K562 (cell line): ENCODE results near the gene USB1. TPM values are rescaled to one million over a fixed set of nuclear protein-coding genes. Genes with fewer than 3 reads are reported as not detected.

Experiments used
- ATAC-seq: fragments of 200-7000 bp; cut with Tn5 transposase; 3 replicates; pipeline ENCODE4 v1.9.1; 2020; ENCODE audit warnings: moderate library complexity
- BruUV-seq: library from RNA; stranded (reverse); fragments of 400-500 nt; replicated peaks from 2 replicates; lab custom pipeline; 2021; lab: Mats Ljungman, UMichigan
- CTCF ChIA-PET: fragments of 300-600 bp; formaldehyde crosslinking; extraction: SDS; loops from one replicate; lab custom pipeline; 2021; ENCODE audit warnings: low intra/inter-chr PET ratio; lab: Yijun Ruan, JAX
- POLR2A ChIA-PET: fragments of 300-600, 350-650 bp; sonication (Branson Sonifier 250); formaldehyde crosslinking; extraction: SDS; loops from one replicate; lab custom pipeline; 2021; ENCODE audit warnings: antibody characterized with exemption, inconsistent platforms; lab: Yijun Ruan, JAX
- DNase-seq, 4 experiments: peaks; one replicate each; pipeline versions ENCODE4 v3.0.0 to v3.0.0-alpha.2; 2011 to 2018; ENCODE audit warnings: low spot score in 3 of 4, mixed read lengths in 3 of 4; ENCODE audit errors: extremely low read depth in 1 of 4
- FAIRE-seq: peaks from 2 replicates; lab custom pipeline; 2011; peaks lifted over from hg19 to GRCh38; lab: Jason Lieb, UNC
- H2AFZ ChIP-seq: 2 replicates; pipeline ENCODE4 v1.6.0; 2011; ENCODE audit warnings: low read depth, low read length, control low read depth, inconsistent platforms
- H3K27ac ChIP-seq: fragments of 200-600 bp; 3 replicates; pipeline ENCODE4 v1.8.0; 2011; ENCODE audit warnings: low read depth, mild to moderate bottlenecking, control low read depth, inconsistent platforms, low read length, moderate library complexity, mixed read lengths; ENCODE audit errors: extremely low read depth
- H3K27me3 ChIP-seq, 2 experiments: fragments of 300-600 bp in 1 of 2; 2 replicates in 1 of 2; 3 replicates in 1 of 2; pipeline versions ENCODE4 v1.6.0 to v1.8.0; 2011; ENCODE audit warnings: inconsistent platforms in 2 of 2, low read length in 2 of 2, mild to moderate bottlenecking in 1 of 2, mixed read lengths in 1 of 2, moderate library complexity in 1 of 2; ENCODE audit not compliant: control insufficient read depth in 2 of 2, insufficient read depth in 2 of 2
- H3K36me3 ChIP-seq: fragments of 300-600 bp; 3 replicates; pipeline ENCODE4 v1.8.0; 2011; ENCODE audit warnings: mild to moderate bottlenecking, low read length, inconsistent platforms; ENCODE audit not compliant: control insufficient read depth, insufficient read depth
- H3K4me1 ChIP-seq, 2 experiments: fragments of 200-600 bp in 1 of 2; replicated peaks in 1 of 2; 2 replicates in 1 of 2; 3 replicates in 1 of 2; pipeline versions ENCODE4 v1.5.1 to v1.8.0; 2011; ENCODE audit warnings: inconsistent platforms in 2 of 2, low read length in 2 of 2, mild to moderate bottlenecking in 1 of 2, mixed read lengths in 1 of 2, moderate library complexity in 1 of 2; ENCODE audit not compliant: control insufficient read depth in 2 of 2, insufficient read depth in 2 of 2
- H3K4me2 ChIP-seq: 2 replicates; pipeline ENCODE4 v1.6.1; 2011; ENCODE audit warnings: low read length, control low read depth, inconsistent platforms, mixed read lengths; ENCODE audit not compliant: insufficient read depth
- H3K4me3 ChIP-seq: fragments of 200-600 bp; sonication (generic), shearing (Covaris generic); 2 replicates; pipeline ENCODE4 v1.5.1; 2016; ENCODE audit warnings: control low read depth, inconsistent platforms
- H3K79me2 ChIP-seq: fragments of 200-600 bp; 3 replicates; pipeline ENCODE4 v1.8.0; 2011; ENCODE audit warnings: low read length, inconsistent platforms; ENCODE audit not compliant: control insufficient read depth, insufficient read depth
- H3K9ac ChIP-seq, 2 experiments: 2 replicates each; pipeline versions ENCODE4 v1.6.0 to v1.6.1; 2011; ENCODE audit warnings: low read depth in 2 of 2, low read length in 2 of 2, control low read depth in 1 of 2, inconsistent platforms in 1 of 2, mild to moderate bottlenecking in 1 of 2, mixed read lengths in 1 of 2; ENCODE audit not compliant: insufficient read depth in 1 of 2
- H3K9me1 ChIP-seq: one replicate; pipeline ENCODE4 v1.6.0; 2011; ENCODE audit warnings: inconsistent platforms, mild to moderate bottlenecking, low read length, moderate library complexity; ENCODE audit not compliant: control insufficient read depth, insufficient read depth
- H3K9me3 ChIP-seq: replicated peaks from 2 replicates; pipeline ENCODE4 v1.5.1; 2011; ENCODE audit warnings: low read depth, low read length, inconsistent platforms; ENCODE audit not compliant: control insufficient read depth, insufficient read depth
- H4K20me1 ChIP-seq: replicated peaks from 2 replicates; pipeline ENCODE4 v1.6.1; 2011; ENCODE audit warnings: low read length, inconsistent platforms, mixed read lengths; ENCODE audit not compliant: control insufficient read depth, insufficient read depth
- ARNT ChIP-seq, 2 experiments: fragments of 450-650 bp; IDR thresholded peaks; 2 replicates each; pipeline ENCODE4 v1.6.1; 2016; ENCODE audit warnings: mild to moderate bottlenecking in 1 of 2
- ELF4 ChIP-seq: fragments of 450-650 bp; formaldehyde crosslinking; IDR thresholded peaks from 2 replicates; pipeline ENCODE4 v1.4.0; 2022; ENCODE audit warnings: missing genetic modification characterization
- FOXK2 ChIP-seq, 2 experiments: fragments of 450-650 bp; IDR thresholded peaks in 1 of 2; conservative IDR thresholded peaks in 1 of 2; 2 replicates each; pipeline ENCODE4 v1.6.1; 2016; ENCODE audit warnings: low read depth in 2 of 2, mild to moderate bottlenecking in 1 of 2
- GATAD2B ChIP-seq: fragments of 450-650 bp; IDR thresholded peaks from 2 replicates; pipeline ENCODE4 v1.6.1; 2017; ENCODE audit warnings: mild to moderate bottlenecking, borderline replicate concordance
- HDAC6 ChIP-seq: IDR thresholded peaks from 2 replicates; pipeline ENCODE4 v1.6.1; 2012; ENCODE audit warnings: low read depth, mild to moderate bottlenecking, control low read depth, inconsistent platforms, low read length, moderate library complexity
- NONO ChIP-seq, 2 experiments: fragments of 200-400 bp in 1 of 2; fragments of 450-650 bp in 1 of 2; formaldehyde crosslinking in 1 of 2; IDR thresholded peaks; 2 replicates each; pipeline ENCODE4 v1.6.1; 2017; ENCODE audit warnings: low read depth in 2 of 2, mild to moderate bottlenecking in 2 of 2, moderate library complexity in 2 of 2, low read length in 1 of 2
- PML ChIP-seq: IDR thresholded peaks from 2 replicates; pipeline ENCODE4 v1.6.1; 2012; ENCODE audit warnings: low read length, inconsistent platforms
- RBM14 ChIP-seq: fragments of 200-400 bp; formaldehyde crosslinking; IDR thresholded peaks from 2 replicates; pipeline ENCODE4 v1.6.1; 2018; ENCODE audit warnings: low read depth, mild to moderate bottlenecking, low read length, moderate library complexity, borderline replicate concordance; ENCODE audit not compliant: insufficient read depth
- RHOXF2B ChIP-seq: fragments of 250-450 bp; sonication (Bioruptor Pico); conservative IDR thresholded peaks from 2 replicates; pipeline ENCODE4 v1.5.1; 2021
- RUNX1 ChIP-seq: sonication (generic); IDR thresholded peaks from 2 replicates; pipeline ENCODE4 v1.6.1; 2016; ENCODE audit warnings: antibody characterized with exemption, low read depth
- TARDBP ChIP-seq: fragments of 450-650 bp; IDR thresholded peaks from 2 replicates; pipeline ENCODE4 v1.6.1; 2016
- ZFPM2 ChIP-seq: fragments of 250-450 bp; sonication (Bioruptor Pico); IDR thresholded peaks from 2 replicates; pipeline ENCODE4 v1.5.1; 2022; ENCODE audit warnings: mild to moderate bottlenecking
- ZNF668 ChIP-seq: fragments of 250-450 bp; sonication (Bioruptor Pico); IDR thresholded peaks from 2 replicates; pipeline ENCODE4 v1.8.0; 2022; ENCODE audit warnings: mild to moderate bottlenecking, inconsistent platforms
- ZNF79 ChIP-seq: fragments of 250-450 bp; sonication (Bioruptor Pico); IDR thresholded peaks from 2 replicates; pipeline ENCODE4 v1.4.0; 2020; ENCODE audit warnings: low read depth, mild to moderate bottlenecking, moderate library complexity
- WGBS: fragments of 100-300 bp; shearing (Covaris generic); methylation state at CpG from one replicate; pipeline ENCODE4 v1.1.6; 2016; ENCODE audit warnings: low coverage, mixed read lengths; ENCODE audit not compliant: insufficient coverage; ENCODE audit errors: missing lambda C conversion rate; 5-methylcytosine and 5-hydroxymethylcytosine counted together
- in situ Hi-C: fragments of 300-500 bp; cut with MboI; formaldehyde crosslinking; loops from 4 replicates; pipeline ENCODE4 v1.15.0; 2018; ENCODE audit warnings: inconsistent platforms, mixed read lengths
- intact Hi-C: fragments of 100-400 bp; cut with micrococcal nuclease; formaldehyde crosslinking; loops from 2 replicates; pipeline ENCODE4 v1.14.2; 2022
- polyA plus RNA-seq, 8 experiments: library from polyadenylated mRNA; depleted of rRNA in 4 of 8; stranded (reverse) in 5 of 8; unstranded in 3 of 8; fragments of >200 nt; fragmentation: Nextera tagmentation in 2 of 8; fragmentation: Illumina TruSeq in 1 of 8; extraction: Ambion mirVana in 2 of 8; extraction: Trizol in 1 of 8; gene quantifications; 2 replicates each; pipeline versions ENCODE4 v1.2.1 to v1.2.3, GENCODE V29; 2011 to 2014; ENCODE audit warnings: inconsistent platforms in 1 of 8, missing spikeins in 1 of 8
- total RNA-seq, 7 experiments: library from RNA; depleted of rRNA in 6 of 7; stranded (reverse); fragments of >200 nt in 6 of 7; fragmentation: Illumina TruSeq in 2 of 7; extraction: Trizol in 2 of 7; gene quantifications; 2 replicates each; pipeline versions ENCODE4 v1.2.1 to v1.2.3, GENCODE V29; 2011 to 2021; ENCODE audit warnings: low replicate concordance in 1 of 7
- TF ChIP-seq, protein P1 (sequence below): fragments of 450-650 bp; IDR thresholded peaks from 2 replicates; pipeline ENCODE4 v1.6.1; 2016; ENCODE audit warnings: missing biosample characterization, missing genetic modification characterization
- TF ChIP-seq, protein P2 (sequence below): sonication (generic); formaldehyde crosslinking; IDR thresholded peaks from 2 replicates; pipeline ENCODE4 v1.8.0; 2023; ENCODE audit warnings: mild to moderate bottlenecking, missing genetic modification reagents
- TF ChIP-seq, protein P3 (sequence below): sonication (generic); formaldehyde crosslinking; IDR thresholded peaks from 2 replicates; pipeline ENCODE4 v1.8.0; 2022; ENCODE audit warnings: mild to moderate bottlenecking, missing genetic modification reagents, borderline replicate concordance

USB1 gene
- total and polyA plus RNA-seq, 9 of the 15 experiments (the other 6 are each of a cell fraction or from before 2014, with no cell fraction given), result 11.6 to 73.6 (median 19.4) TPM

DNA sequence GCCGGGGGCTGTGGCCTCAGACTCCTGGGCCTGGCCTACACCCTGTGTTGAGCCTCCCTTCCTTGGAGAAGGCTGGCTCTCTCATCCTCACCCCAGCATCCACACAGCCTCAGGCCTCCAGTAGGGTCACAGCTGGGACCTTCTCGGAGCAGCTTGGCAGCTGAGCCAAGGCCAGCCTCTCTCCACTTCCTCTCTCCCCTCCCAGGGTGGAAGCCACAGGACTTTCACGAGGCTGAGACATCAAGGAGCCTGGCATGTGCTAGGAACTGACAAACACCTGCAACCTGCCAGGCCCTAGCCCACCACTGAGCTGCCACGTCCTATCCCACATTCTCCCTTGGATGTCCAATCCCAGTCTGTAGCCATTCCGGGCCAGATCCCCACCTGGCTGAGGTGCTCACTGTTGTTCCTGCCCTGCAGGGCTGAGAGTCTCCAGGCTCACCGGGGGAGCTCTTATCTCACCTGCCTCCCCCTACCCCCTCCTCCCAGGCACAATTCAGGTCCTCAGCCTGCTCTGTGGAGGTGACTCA, 27.4 kb downstream of the USB1 start:
- Histone ChIP-seq H3K27ac (no peak overlapping the region), H3K4me2 (no peak overlapping the region), H3K4me3 (no peak overlapping the region), H3K9me3 (no peaks in the 10 kb centered on the region), H3K79me2 (peaks cover 21% of the 10 kb centered on the region; the same call in 2 of the 3 replicates), H3K9ac (peak overlapping the region in 1 of 2 experiments; percentile 18; a peak in 2 of 4 replicates), H3K4me1 (peaks cover 24 to 68% of the 10 kb centered on the region in 2 experiments), H2AFZ (no peak overlapping the region), H4K20me1 (peaks cover 6% of the 10 kb centered on the region), H3K27me3 (no peaks in the 10 kb centered on the region), H3K9me1 (peaks cover 3% of the 10 kb centered on the region), H3K36me3 (no peaks in the 10 kb centered on the region)
- intact Hi-C loops (loop anchor here (10.0 kb wide), 2 partner anchors 166 to 726 kb away; partner anchors contain the start of gene CSNK2A2), in situ Hi-C loops (no loop called here)
- BruUV-seq, result no TSS peak
- no peak for FAIRE-seq
- ChIA-PET CTCF (no interaction called here), POLR2A (interaction anchor here (0.7 to 1.1 kb wide), 4 partner anchors 14 to 155 kb away, joined by 3 to 4 read pairs (median 4); no protein-coding TSS in a partner anchor)
- 61% methylated on average over 4 of the region's 6 CpGs for WGBS
- ATAC-seq, result no peak
- no peak for DNase-seq
- TF ChIP-seq NONO (IDR thresholded peaks at IDR 0.05; ENCODE audit: low read depth in 2 of 2, low read length in 1 of 2) (no peak), FOXK2 (conservative IDR thresholded peaks at IDR 0.05 in 1 of 2, IDR thresholded peaks at IDR 0.05 in 1 of 2; ENCODE audit: low read depth in 2 of 2) (no peak), TARDBP (no peak), ZFPM2 (no peak), ARNT (IDR thresholded peaks at IDR 0.05) (no peak), ZNF79 (no peak), ZNF668 (no peak), RUNX1 (no peak), HDAC6 (no peak), PML (no peak), GATAD2B (no peak), ELF4 (CRISPR knock-in tag) (no peak), RBM14 (no peak), RHOXF2B (CRISPR knock-in tag) (no peak)
- TF ChIP-seq, protein P1, sequence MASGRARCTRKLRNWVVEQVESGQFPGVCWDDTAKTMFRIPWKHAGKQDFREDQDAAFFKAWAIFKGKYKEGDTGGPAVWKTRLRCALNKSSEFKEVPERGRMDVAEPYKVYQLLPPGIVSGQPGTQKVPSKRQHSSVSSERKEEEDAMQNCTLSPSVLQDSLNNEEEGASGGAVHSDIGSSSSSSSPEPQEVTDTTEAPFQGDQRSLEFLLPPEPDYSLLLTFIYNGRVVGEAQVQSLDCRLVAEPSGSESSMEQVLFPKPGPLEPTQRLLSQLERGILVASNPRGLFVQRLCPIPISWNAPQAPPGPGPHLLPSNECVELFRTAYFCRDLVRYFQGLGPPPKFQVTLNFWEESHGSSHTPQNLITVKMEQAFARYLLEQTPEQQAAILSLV (tag), result no peak
- TF ChIP-seq, protein P2, sequence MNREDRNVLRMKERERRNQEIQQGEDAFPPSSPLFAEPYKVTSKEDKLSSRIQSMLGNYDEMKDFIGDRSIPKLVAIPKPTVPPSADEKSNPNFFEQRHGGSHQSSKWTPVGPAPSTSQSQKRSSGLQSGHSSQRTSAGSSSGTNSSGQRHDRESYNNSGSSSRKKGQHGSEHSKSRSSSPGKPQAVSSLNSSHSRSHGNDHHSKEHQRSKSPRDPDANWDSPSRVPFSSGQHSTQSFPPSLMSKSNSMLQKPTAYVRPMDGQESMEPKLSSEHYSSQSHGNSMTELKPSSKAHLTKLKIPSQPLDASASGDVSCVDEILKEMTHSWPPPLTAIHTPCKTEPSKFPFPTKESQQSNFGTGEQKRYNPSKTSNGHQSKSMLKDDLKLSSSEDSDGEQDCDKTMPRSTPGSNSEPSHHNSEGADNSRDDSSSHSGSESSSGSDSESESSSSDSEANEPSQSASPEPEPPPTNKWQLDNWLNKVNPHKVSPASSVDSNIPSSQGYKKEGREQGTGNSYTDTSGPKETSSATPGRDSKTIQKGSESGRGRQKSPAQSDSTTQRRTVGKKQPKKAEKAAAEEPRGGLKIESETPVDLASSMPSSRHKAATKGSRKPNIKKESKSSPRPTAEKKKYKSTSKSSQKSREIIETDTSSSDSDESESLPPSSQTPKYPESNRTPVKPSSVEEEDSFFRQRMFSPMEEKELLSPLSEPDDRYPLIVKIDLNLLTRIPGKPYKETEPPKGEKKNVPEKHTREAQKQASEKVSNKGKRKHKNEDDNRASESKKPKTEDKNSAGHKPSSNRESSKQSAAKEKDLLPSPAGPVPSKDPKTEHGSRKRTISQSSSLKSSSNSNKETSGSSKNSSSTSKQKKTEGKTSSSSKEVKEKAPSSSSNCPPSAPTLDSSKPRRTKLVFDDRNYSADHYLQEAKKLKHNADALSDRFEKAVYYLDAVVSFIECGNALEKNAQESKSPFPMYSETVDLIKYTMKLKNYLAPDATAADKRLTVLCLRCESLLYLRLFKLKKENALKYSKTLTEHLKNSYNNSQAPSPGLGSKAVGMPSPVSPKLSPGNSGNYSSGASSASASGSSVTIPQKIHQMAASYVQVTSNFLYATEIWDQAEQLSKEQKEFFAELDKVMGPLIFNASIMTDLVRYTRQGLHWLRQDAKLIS (CRISPR knock-in tag), result no peak
- TF ChIP-seq, protein P3, sequence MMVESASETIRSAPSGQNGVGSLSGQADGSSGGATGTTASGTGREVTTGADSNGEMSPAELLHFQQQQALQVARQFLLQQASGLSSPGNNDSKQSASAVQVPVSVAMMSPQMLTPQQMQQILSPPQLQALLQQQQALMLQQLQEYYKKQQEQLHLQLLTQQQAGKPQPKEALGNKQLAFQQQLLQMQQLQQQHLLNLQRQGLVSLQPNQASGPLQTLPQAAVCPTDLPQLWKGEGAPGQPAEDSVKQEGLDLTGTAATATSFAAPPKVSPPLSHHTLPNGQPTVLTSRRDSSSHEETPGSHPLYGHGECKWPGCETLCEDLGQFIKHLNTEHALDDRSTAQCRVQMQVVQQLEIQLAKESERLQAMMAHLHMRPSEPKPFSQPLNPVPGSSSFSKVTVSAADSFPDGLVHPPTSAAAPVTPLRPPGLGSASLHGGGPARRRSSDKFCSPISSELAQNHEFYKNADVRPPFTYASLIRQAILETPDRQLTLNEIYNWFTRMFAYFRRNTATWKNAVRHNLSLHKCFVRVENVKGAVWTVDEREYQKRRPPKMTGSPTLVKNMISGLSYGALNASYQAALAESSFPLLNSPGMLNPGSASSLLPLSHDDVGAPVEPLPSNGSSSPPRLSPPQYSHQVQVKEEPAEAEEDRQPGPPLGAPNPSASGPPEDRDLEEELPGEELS (CRISPR knock-in tag), result no peak
